ENCODE results near the gene GTF3C4. TPM values are rescaled to one million over a fixed set of nuclear protein-coding genes. Genes with fewer than 3 reads are reported as not detected.

GTF3C4 gene
- total and polyA plus RNA-seq, 2 of the 8 experiments (the other 6 are each of a cell fraction or from before 2014, with no cell fraction given): 6.8 to 39.2 TPM

GRCh38 chr9:132728071-132728470, 57.8 kb downstream of the GTF3C4 start (continued):
- TF ChIP-seq RXRA (IDR thresholded peaks at IDR 0.05; ENCODE audit: insufficient read depth, low read depth, low read length) (no peak), GTF2F1 (IDR thresholded peaks at IDR 0.05; ENCODE audit: borderline replicate concordance, low read depth, low read length) (no peak), POLR2AphosphoS5 (IDR thresholded peaks at IDR 0.05; ENCODE audit: low read depth, low read length) (no peak), CEBPB (IDR thresholded peaks at IDR 0.05; ENCODE audit: low read depth, low read length) (no peak)

All from H1 (cell line).